Adrenal gland (tissue), 12 donors: Measurements from ENCODE around the gene GPHB5. TPM values are rescaled to one million over a fixed set of nuclear protein-coding genes. Genes with fewer than 3 reads are reported as not detected.

ENCODE experiments used
- DNase-seq, 7 donors: peaks; one replicate each; pipeline ENCODE4 v3.0.0-alpha.2; 2019 to 2020
- H3K27ac ChIP-seq, 5 donors: fragments of 200-600 bp; sonication (generic) in 4 of 5; 1 replicate in 3 of 5; 2 replicates in 2 of 5; pipeline versions ENCODE4 v1.5.1 to v1.8.0; 2016 to 2020; ENCODE audit warnings: mild to moderate bottlenecking in 1 of 5
- H3K27me3 ChIP-seq: fragments of 200-600 bp; 2 replicates; pipeline ENCODE4 v1.8.0; 2021
- H3K36me3 ChIP-seq, 2 donors: fragments of 200-600 bp; replicated peaks in 1 of 2; 1 replicate in 1 of 2; 2 replicates in 1 of 2; pipeline versions ENCODE4 v1.5.1 to v1.8.0; 2018 to 2022
- H3K4me1 ChIP-seq, 2 donors: fragments of 200-600 bp; replicated peaks in 1 of 2; 1 replicate in 1 of 2; 2 replicates in 1 of 2; pipeline versions ENCODE4 v1.5.1 to v1.8.0; 2018 to 2021
- H3K4me3 ChIP-seq, 4 donors: fragments of 200-600 bp; sonication (generic) in 3 of 4; one replicate each; pipeline ENCODE4 v1.5.1; 2016 to 2018
- H3K9me3 ChIP-seq, 3 donors: fragments of 200-600 bp; sonication (generic) in 1 of 3; replicated peaks in 1 of 3; 1 replicate in 2 of 3; 2 replicates in 1 of 3; pipeline versions ENCODE4 v1.5.1 to v1.8.0; 2016 to 2021
- POLR2A ChIP-seq, 2 donors: fragments of 450-650 bp; IDR thresholded peaks; one replicate each; pipeline ENCODE4 v1.6.1; 2017; ENCODE audit warnings: antibody characterized with exemption in 2 of 2, mild to moderate bottlenecking in 2 of 2, moderate library complexity in 1 of 2
- whole genome bisulfite sequencing, 4 donors: extraction: QIAGEN DNeasy Blood & Tissue Kit in 2 of 4; methylation state at CpG; one replicate each; pipeline versions ENCODE4 v1.1.5 to v1.1.7; 2013 to 2017; 5-methylcytosine and 5-hydroxymethylcytosine counted together
- intact Hi-C, 2 donors: fragments of 100-400 bp; cut with DNase I; formaldehyde crosslinking; loops; one replicate each; pipeline versions ENCODE4 v1.14.1 to v1.15.0; 2022 to 2023
- polyA plus RNA-seq, 3 donors: library from polyadenylated mRNA; stranded (reverse); fragments of 200-250 nt in 2 of 3; fragments of 350-450 nt in 1 of 3; fragmentation: Illumina TruSeq in 1 of 3; extraction: RNeasy Lipid Tissue Mini Kit (QIAGEN cat#74804) in 1 of 3; gene quantifications; one replicate each; pipeline ENCODE4 v1.2.3, GENCODE V29; 2013 to 2014
- total RNA-seq, 9 donors: library from RNA; depleted of rRNA in 4 of 9; stranded (reverse); fragments of >200 nt in 4 of 9; fragments of 120-200 nt in 1 of 9; fragmentation: NEBNext Ultra II Directional in 1 of 9; extraction: Animal tissue kit (Norgen Biotek cat#: 25700) in 1 of 9; gene quantifications; one replicate each; pipeline versions ENCODE4 v1.1.0 to v1.2.4, GENCODE V29; 2013 to 2023
- TF ChIP-seq, protein P1 (sequence below), 6 experiments: fragments of 450-650 bp in 4 of 6; fragments of 200-600 bp in 2 of 6; sonication (generic) in 1 of 6; IDR thresholded peaks; 1 replicate in 5 of 6; 2 replicates in 1 of 6; pipeline versions ENCODE4 v1.5.1 to v1.8.0; 2016 to 2021; ENCODE audit warnings: antibody characterized with exemption in 6 of 6, mild to moderate bottlenecking in 2 of 6, moderate library complexity in 1 of 6
- donor health status: healthy with polysubstance abuse.
- donor health status: Bipolar disorder and iron deficiency.
- donor health status: DM: yes; HTN: yes; CAD: no.
- donor health status: DM: no; HTN: no; CAD: no.
- donor health status: DM: no; HTN: no; CAD: no.
- donor health status: DM: yes; HTN: yes; CAD: no.

The GPHB5 gene
- total and polyA plus RNA-seq, 12 donors = not detected

DNA sequence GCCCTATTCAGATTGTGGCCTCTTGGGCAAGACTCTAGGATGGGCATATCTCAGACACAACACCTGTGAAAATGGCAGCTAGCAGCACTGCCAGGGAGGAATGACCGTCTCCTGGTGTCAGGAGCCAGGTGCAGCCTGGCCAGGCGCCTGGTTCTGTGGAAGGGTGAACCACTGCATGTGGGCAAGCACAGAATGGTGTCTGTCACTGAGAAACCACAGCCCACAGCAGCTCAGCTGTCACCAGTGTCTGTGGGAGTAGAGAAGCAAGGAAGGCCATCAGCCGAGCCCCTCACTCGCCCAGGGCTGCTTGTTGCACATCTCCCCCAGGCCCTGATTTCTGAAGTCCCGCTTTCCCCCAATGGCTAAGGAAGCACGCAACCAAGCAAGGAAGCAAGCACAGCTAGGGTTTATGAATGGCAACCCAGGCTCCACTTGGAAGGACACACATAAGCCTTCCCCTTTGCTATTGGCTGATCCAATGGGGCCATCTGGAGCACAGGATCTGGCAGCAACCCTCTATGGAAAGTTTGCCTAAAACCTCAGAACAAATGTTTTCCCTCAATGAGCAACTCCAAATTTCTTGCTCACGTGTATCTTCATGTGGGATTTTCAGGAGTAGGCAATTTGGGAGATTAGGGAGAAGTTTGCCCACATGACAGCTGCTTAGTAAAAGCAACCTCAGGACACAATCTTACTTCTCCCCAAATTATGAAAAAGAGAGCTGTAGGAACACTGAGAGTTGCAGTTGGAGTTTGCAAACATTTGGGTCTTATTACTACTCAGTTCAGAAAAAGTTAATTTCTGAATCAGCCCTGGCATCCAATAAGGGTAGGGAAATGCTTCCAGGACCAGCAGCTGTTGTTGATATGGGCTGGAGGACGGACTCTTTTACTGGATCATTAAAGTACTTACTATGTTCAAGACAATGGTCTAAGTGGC lies 44.7 kb downstream of the GPHB5 start:
- Histone ChIP-seq H3K4me3 (no peak overlapping the region), H3K9me3 (no peaks in the 10 kb centered on the region), H3K27me3 (no peaks in the 10 kb centered on the region), H3K4me1 (no peaks in the 10 kb centered on the region), H3K36me3 (no peaks in the 10 kb centered on the region), H3K27ac (no peak overlapping the region)
- 65 to 87% (median 83%) methylated on average over 8 of the region's 8 CpGs for WGBS, 4 donors
- intact Hi-C loops = loop anchor here in 1 of 2 donors (10.0 kb wide), 1 partner anchor 99 kb away; no protein-coding TSS in a partner anchor
- no peak for TF ChIP-seq POLR2A (IDR thresholded peaks at IDR 0.05)
- TF ChIP-seq, protein P1, sequence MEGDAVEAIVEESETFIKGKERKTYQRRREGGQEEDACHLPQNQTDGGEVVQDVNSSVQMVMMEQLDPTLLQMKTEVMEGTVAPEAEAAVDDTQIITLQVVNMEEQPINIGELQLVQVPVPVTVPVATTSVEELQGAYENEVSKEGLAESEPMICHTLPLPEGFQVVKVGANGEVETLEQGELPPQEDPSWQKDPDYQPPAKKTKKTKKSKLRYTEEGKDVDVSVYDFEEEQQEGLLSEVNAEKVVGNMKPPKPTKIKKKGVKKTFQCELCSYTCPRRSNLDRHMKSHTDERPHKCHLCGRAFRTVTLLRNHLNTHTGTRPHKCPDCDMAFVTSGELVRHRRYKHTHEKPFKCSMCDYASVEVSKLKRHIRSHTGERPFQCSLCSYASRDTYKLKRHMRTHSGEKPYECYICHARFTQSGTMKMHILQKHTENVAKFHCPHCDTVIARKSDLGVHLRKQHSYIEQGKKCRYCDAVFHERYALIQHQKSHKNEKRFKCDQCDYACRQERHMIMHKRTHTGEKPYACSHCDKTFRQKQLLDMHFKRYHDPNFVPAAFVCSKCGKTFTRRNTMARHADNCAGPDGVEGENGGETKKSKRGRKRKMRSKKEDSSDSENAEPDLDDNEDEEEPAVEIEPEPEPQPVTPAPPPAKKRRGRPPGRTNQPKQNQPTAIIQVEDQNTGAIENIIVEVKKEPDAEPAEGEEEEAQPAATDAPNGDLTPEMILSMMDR (IDR thresholded peaks at IDR 0.05) = no peak
- no peak for DNase-seq

DNA sequence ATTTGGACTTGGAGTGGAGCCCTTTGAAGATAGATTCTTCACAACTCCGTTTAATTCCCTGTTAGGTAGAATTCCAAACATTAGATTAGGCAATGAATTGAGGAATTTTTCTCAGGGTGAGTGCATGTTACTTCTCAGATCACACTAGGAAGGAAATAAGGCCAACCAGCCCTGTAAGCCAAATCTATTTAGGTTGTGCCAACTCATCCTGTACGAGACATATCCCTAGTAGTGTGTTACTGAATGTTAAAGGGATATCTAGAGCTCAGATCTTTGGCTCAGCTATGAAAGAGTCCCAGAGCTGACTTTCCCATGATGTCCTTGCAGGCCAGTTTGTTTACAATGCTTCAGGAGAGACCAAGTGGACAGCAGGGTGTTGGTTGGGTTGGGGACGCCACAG lies 45.6 kb downstream of the GPHB5 start:
- H3K27ac ChIP-seq = no peak overlapping the region
- intact Hi-C loops = loop anchor here in 1 of 2 donors (10.0 kb wide), 1 partner anchor 98 kb away; no protein-coding TSS in a partner anchor
- TF ChIP-seq POLR2A (IDR thresholded peaks at IDR 0.05) = no peak
- TF ChIP-seq, protein P1 (IDR thresholded peaks at IDR 0.05) = no peak
- H3K9me3 ChIP-seq = no peaks in the 10 kb centered on the region
- 71 to 88% (median 75%) methylated on average over 2 to 3 of the region's 3 CpGs for WGBS, 4 donors
- H3K36me3 ChIP-seq = no peaks in the 10 kb centered on the region
- H3K4me3 ChIP-seq = no peak overlapping the region
- DNase-seq = no peak
- no peaks in the 10 kb centered on the region for H3K4me1 ChIP-seq
- no peaks in the 10 kb centered on the region for H3K27me3 ChIP-seq

DNA sequence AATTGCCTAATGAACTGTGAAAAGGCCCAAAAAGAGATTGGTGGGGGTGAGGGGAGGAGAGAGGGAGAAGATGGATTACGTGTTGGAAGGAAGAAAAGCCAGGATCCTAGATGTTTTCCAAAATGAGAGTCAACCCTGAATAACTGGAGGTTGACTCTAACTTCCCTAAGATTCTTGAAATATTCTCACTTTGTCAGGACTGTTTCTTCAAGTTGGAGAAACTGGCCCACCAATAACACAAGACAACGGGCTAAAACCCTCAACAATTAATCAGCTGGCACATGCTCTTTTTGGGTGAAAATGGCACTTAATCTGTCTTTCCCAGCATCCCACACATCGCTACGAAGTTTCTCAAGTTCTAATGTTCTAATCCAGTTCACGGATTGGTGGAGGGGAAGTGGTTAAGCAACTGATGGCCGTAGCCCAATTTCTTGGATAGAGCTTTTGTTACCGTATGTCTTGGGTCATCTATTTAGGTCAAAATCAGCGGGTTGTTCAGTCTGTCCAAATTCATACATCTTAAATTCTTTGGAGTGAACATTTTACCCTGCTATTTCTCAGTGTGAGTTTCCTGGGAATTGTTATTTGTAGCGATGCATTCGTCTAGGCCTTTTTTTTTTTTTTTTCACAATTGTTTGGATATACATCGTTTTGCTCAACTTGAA lies 49.0 kb downstream of the GPHB5 start:
- H3K4me1 ChIP-seq = no peaks in the 10 kb centered on the region
- H3K9me3 ChIP-seq = no peaks in the 10 kb centered on the region
- intact Hi-C loops = loop anchor here in 1 of 2 donors (10.0 kb wide), 1 partner anchor 95 kb away; no protein-coding TSS in a partner anchor
- no peaks in the 10 kb centered on the region for H3K36me3 ChIP-seq
- 76 to 88% (median 81%) methylated on average over 11 of the region's 11 CpGs for whole genome bisulfite sequencing, 4 donors
- no peak overlapping the region for H3K4me3 ChIP-seq
- no peak overlapping the region for H3K27ac ChIP-seq
- DNase-seq = no peak
- no peaks in the 10 kb centered on the region for H3K27me3 ChIP-seq
- no peak for TF ChIP-seq POLR2A (IDR thresholded peaks at IDR 0.05)
- TF ChIP-seq, protein P1 (IDR thresholded peaks at IDR 0.05) = no peak

DNA sequence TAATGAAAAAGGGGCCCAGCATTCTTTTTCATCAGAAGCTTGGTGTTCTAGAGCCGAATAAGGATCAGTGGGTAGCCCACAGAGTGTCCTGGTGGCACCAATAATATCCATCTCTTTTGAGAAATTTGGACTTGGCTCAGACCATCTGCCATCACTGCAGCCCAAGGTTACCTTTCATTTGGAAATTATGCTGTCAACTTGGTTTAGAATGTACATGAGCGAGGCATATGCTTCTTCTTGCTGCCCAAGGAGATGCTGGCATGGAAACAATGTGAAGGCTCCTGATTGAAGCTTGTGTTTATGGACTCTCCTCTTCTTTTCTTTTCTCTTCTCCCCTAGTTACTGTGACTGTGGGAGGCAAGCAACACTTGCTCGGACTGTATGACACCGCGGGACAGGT lies 50.0 kb downstream of the GPHB5 start:
- TF ChIP-seq POLR2A (IDR thresholded peaks at IDR 0.05) = no peak
- TF ChIP-seq, protein P1 (IDR thresholded peaks at IDR 0.05) = no peak
- no peak for DNase-seq
- intact Hi-C loops = no loop called here
- Histone ChIP-seq H3K9me3 (no peaks in the 10 kb centered on the region), H3K4me1 (no peaks in the 10 kb centered on the region), H3K27me3 (no peaks in the 10 kb centered on the region), H3K4me3 (no peak overlapping the region), H3K36me3 (no peaks in the 10 kb centered on the region), H3K27ac (no peak overlapping the region)
- whole genome bisulfite sequencing, 4 donors = 69 to 87% (median 82%) methylated on average over 5 of the region's 5 CpGs
